ENCODE data around the gene MCM9.

Gene MCM9

GRCh38 chr6:118934461-118935330 lies at the start of gene MCM9:
TSS of gene MCM9 (minus strand) at chr6:118935159. CDS start at chr6:118931723, 3,436 bp downstream.
- DNase-seq (ENCODE audit: low read depth), result peak; percentile 91

DNA sequence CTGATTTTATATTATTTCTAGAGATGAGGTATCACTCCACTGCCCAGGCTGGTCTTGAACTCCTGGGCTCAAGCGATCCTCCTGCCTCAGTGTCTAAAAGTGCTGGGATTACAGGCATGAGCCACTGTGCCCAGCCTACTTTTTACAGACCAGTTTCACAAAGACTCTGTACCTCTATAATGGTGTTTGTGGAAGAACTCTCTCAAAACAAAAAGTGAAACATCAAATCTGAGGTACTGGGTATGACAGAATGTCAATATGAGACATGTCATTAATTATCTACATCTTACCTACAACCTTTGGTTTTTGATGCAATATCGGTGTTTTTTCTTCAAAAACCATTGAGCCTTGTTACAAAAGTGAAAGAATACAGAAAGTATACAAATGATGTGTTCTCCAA lies 49.4 kb upstream of the MCM9 start:
- DNase-seq (ENCODE audit: low read depth), result no peak

GRCh38 chr6:118982575-118982911 lies 47.6 kb upstream of the MCM9 start:
- no peak for DNase-seq (ENCODE audit: low read depth)

DNA sequence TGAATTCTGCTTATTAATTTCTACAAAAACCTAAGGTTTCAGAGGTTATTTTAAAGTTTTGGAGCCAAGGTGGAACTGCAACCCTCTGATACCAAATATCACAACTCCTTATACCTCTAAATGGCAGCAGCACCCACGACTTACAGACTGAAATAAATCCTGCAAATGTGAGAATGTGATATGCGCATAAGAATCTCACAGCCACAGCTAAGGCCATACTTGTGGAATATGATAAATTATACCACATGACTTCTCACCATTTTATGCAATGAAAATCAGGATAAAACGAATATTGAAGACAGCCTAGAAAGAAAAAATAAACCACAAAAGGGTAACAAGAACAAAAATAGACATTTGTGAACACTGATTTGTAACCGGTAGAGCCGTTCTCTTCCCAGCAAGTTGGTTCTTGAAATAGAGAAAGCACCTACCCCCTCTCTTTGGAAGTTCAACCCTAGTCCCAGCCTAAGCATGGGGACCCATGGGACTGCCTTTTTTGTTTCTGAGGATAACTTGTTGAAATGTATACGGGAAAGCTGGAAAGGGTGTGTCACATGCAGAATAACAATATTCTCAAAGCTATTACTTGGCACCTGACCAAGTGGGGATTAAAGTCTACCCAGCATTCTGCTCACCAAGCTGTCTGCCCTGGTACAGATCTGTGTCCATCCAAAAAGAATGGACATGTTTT lies 47.1 kb upstream of the MCM9 start:
- DNase-seq (ENCODE audit: low read depth), result no peak

- no peak for DNase-seq (ENCODE audit: low read depth)
These were observed 45.1 kb upstream of the MCM9 start for GRCh38 chr6:118980063-118980462.

GRCh38 chr6:118974790-118975189 lies 39.8 kb upstream of the MCM9 start:
- no peak for DNase-seq (ENCODE audit: low read depth)

DNA sequence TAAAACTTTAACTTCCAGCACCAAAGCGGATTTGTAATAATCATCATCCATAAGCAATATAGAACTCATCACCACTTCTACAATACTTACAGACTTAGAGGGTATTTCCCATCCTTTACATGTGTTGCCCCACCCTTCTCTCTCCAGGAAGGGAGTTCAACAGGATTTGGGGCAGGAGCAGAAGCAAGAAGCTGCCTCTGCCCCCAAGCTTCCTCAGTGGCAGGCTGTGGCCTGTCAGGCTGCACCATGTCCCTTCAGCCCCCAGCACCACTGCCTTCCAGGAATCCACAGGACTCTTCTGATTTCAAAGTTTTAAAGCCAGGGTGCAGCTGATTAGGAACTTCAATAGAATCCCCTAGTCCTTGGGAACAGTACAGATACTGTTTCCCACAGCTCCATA lies 36.7 kb upstream of the MCM9 start:
- DNase-seq (ENCODE audit: low read depth), result no peak

- DNase-seq (ENCODE audit: low read depth), result no peak
These were observed 35.9 kb upstream of the MCM9 start for GRCh38 chr6:118970866-118971265.

DNA sequence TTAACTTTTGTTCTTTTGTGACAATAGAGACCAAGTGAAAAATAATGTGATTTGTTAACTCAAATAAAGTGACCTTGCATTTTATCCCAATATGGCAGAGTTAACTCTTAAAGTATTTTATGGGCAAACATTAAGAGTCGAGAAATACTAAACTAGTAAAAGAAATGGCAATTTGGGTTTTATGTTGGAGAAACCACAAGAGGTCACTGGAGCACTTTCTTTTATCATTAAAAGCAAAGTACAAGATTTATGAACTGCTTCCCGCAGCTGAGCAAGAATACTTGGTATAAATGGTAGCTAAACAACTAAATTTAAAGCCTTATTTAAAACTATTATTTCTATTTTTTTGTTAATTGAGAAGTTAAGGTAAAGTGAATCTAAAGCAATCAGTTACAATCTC lies 33.5 kb upstream of the MCM9 start:
- DNase-seq (ENCODE audit: low read depth), result no peak

- DNase-seq (ENCODE audit: low read depth), result no peak
These were observed 32.3 kb upstream of the MCM9 start for GRCh38 chr6:118967239-118967638.

GRCh38 chr6:118965843-118966370 lies 30.9 kb upstream of the MCM9 start:
- DNase-seq (ENCODE audit: low read depth), result no peak

DNA sequence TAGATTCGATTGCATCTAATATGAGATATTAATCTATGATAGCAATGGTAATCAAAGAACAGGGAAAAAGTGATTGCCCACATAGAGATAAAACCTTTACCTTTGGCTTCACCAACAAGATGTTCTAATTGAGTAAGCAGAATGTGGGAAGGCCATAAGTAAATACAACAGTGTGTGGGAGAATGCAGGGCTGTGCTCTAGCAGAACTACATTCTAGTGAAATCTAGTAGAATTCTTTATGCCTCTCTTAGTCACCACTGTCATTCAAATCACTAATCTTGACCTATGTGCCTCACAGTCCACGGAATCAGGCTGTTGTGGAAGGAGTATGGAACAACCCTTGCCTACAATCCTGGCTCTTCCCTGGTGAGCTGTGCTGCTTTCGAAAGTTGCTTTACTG lies 30.4 kb upstream of the MCM9 start:
- DNase-seq (ENCODE audit: low read depth), result no peak

DNA sequence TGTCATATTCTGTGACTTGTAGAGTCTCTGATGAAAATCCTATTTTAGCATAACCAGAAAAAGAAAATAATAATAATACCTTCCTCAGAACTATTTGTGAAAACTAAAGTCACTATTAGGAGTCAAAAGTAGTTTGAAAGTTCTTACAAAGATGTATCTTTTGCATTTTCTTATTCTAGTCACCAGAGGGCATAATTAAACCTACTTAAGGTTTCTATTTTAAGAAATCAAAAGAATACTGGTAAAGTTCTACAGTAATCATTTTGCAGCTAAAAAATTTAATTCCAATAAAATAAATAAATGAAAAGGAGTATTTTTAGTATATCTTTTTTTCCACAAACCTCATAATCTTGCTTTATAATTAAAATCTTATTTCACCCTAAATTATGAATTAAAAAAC lies 28.0 kb upstream of the MCM9 start:
- no peak for DNase-seq (ENCODE audit: low read depth)

GRCh38 chr6:118959903-118960302 lies 24.9 kb upstream of the MCM9 start:
- DNase-seq (ENCODE audit: low read depth), result no peak

DNA sequence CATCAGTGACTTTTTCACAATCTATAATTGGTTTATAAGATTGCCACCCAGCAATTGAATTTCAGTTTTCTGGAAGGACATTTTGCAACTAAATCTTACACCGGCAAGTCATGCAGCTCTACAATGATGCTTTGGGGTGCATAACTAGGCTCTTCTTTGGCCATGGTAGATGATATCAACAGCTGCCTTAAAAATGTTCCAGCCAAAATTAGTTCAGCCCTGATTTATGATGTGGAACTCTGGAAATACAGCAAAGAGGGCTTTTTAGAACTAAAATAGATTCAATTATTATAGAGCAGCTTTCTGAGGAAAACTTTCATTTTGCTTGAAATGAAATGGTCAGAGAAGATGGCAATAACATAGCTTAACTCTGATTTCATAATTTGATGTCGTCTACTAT lies 18.4 kb upstream of the MCM9 start:
- no peak for DNase-seq (ENCODE audit: low read depth)

DNA sequence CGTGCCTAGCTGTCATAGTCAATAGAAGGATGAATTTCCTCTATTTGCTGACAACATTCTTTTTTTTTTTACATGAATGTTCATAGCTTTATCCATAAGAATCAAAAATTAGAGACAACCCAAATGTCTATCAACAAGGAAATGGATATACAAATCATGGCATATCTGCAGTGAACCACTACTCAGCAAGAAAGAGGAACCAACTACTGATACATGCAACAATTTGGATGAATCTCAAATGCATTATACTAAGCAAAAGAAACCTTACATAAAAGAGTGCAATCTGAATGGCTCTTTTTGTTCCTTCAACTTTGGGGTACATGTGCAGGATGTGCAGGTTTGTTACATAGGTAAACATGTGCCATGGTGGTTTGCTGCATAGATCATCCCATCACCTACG lies 17.7 kb upstream of the MCM9 start:
- no peak for DNase-seq (ENCODE audit: low read depth)

DNA sequence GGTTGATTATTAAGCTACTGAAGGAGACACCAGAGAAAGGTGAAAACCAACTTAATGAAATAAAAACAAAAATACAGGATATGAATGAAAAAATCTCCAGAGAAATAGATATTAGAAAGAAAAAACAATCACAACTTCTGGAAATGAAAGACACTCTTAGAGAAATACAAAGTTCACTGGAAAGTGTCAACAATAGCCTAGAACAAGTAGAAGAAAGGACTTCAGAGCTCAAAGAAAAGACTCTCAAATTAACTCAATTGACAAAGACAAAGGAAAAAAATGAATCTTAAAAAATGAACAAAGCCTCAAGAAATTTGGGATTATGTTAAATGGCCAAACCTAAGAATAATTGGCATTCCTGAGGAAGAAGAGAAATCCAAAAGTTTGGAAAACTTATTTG lies 10.3 kb upstream of the MCM9 start:
- DNase-seq (ENCODE audit: low read depth), result no peak

DNA sequence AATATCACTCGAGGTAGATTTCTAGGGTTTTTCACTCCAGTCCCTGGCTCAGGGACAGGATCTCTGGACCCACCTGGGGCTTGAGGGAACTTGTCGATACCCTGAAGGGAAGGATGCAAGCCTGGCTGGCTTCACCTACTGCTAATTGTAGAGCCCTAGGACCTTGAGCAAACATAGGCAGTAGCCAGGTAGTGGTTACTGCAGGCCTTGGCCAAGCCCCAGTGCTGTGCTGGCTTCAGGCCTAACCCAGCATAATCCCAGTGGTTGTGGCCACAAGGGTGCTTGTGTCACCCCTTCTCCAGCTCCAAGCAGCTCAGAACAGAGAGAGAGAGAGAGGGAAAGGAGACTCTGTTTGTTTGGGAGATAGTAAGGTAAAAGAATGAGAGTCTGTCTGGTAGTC lies 5.8 kb upstream of the MCM9 start:
- no peak for DNase-seq (ENCODE audit: low read depth)

GRCh38 chr6:118939683-118940082 lies 4.7 kb upstream of the MCM9 start:
- DNase-seq (ENCODE audit: low read depth), result no peak

- no peak for DNase-seq (ENCODE audit: low read depth)
These were observed 1.2 kb upstream of the MCM9 start for GRCh38 chr6:118935978-118936703.

- DNase-seq (ENCODE audit: low read depth), result no peak
These were observed 341 bp upstream of the MCM9 start for GRCh38 chr6:118935331-118935668.

- DNase-seq (ENCODE audit: low read depth), result no peak
These were observed 1.0 kb downstream of the MCM9 start for GRCh38 chr6:118933855-118934460.

Data from activated T-cell treated with anti-CD3 and anti-CD28 coated beads for 48 hours (primary cell).